ENCODE data around the gene CALCOCO2. TPM values are rescaled to one million over a fixed set of nuclear protein-coding genes. Genes with fewer than 3 reads are reported as not detected.

The CALCOCO2 gene
- total and polyA plus RNA-seq, 2 experiments from 2014 or later: 14.4 to 16.3 TPM

- H3K36me3 ChIP-seq (ENCODE audit: insufficient read depth): peaks cover 17% of the 10 kb centered on the region; the same call in 1 of the 2 replicates
- DNase-seq (ENCODE audit: low spot score) (peak; percentile 68), ATAC-seq (no peak)
- H3K27me3 Mint-ChIP-seq (ENCODE audit: insufficient read depth, low read depth, poor library complexity): peaks cover 7% of the 10 kb centered on the region
- H3K9me2 ChIP-seq (ENCODE audit: insufficient read depth): no peaks in the 10 kb centered on the region
- H3K27ac ChIP-seq (ENCODE audit: low read depth): peak overlapping the region; percentile 95
- peaks cover 25% of the 10 kb centered on the region for H3K4me1 Mint-ChIP-seq
- peak overlapping the region; percentile 93 for H3K4me3 Mint-ChIP-seq
- H3K36me3 Mint-ChIP-seq (ENCODE audit: low read depth): peaks cover 27% of the 10 kb centered on the region
- peaks cover 26% of the 10 kb centered on the region for H3K4me1 ChIP-seq (ENCODE audit: insufficient read depth)
- peaks cover 32% of the 10 kb centered on the region for H4K20me1 ChIP-seq (replicated peaks; ENCODE audit: insufficient read depth)
- H3K27me3 ChIP-seq (ENCODE audit: insufficient read depth): no peaks in the 10 kb centered on the region
- H3K27ac Mint-ChIP-seq: peak overlapping the region; percentile 99
- peaks cover 47% of the 10 kb centered on the region for H3K79me2 ChIP-seq (replicated peaks; ENCODE audit: insufficient read depth)
- no peak for TF ChIP-seq ETS1 (IDR thresholded peaks at IDR 0.05)
- no peak for TF ChIP-seq ZNF331 (CRISPR knock-in tag; IDR thresholded peaks at IDR 0.05; ENCODE audit: low read depth)
- TF ChIP-seq JUNB (IDR thresholded peaks at IDR 0.05; ENCODE audit: unreplicated experiment): no peak
- no peak for TF ChIP-seq ZNF462 (CRISPR knock-in tag; IDR thresholded peaks at IDR 0.05)
- no peak for TF ChIP-seq ZNF114 (CRISPR knock-in tag; IDR thresholded peaks at IDR 0.05)
- no peak for TF ChIP-seq STAT1 (IDR thresholded peaks at IDR 0.05; ENCODE audit: unreplicated experiment)
- no peak for TF ChIP-seq CREB1 (CRISPR knock-in tag; IDR thresholded peaks at IDR 0.05; ENCODE audit: low read depth)
- no peak for TF ChIP-seq REST (IDR thresholded peaks at IDR 0.05; ENCODE audit: unreplicated experiment)
- no peak for TF ChIP-seq EZH2 (IDR thresholded peaks at IDR 0.05; ENCODE audit: low read depth, unreplicated experiment)
- TF ChIP-seq CTCF (conservative IDR thresholded peaks at IDR 0.05; ENCODE audit: low read depth in 2 of 2): no peak
- TF ChIP-seq POLR2AphosphoS5 (IDR thresholded peaks at IDR 0.05; ENCODE audit: low read depth): no peak
- TF ChIP-seq NANOG (IDR thresholded peaks at IDR 0.05; ENCODE audit: borderline replicate concordance): no peak
- TF ChIP-seq EZH2phosphoT487 (IDR thresholded peaks at IDR 0.05; ENCODE audit: unreplicated experiment): no peak
- peaks cover 27% of the 10 kb centered on the region for H3F3A ChIP-seq (replicated peaks; ENCODE audit: low read depth)
- H3K4me2 ChIP-seq: peak overlapping the region; percentile 83
- H2AFZ ChIP-seq: 0 out of 2 replicates have a peak overlapping the region, but pooled peaks have one; percentile 4
- H3K9me3 Mint-ChIP-seq: no peaks in the 10 kb centered on the region
- H3K4me3 ChIP-seq: peak overlapping the region; percentile 96
These were observed 76.8 kb downstream of the CALCOCO2 start for GRCh38 chr17:48907713-48908046.
